H9 (cell line): ENCODE data around the gene AMER2. TPM values are rescaled to one million over a fixed set of nuclear protein-coding genes. Genes with fewer than 3 reads are reported as not detected.

Experiments
- DNase-seq: peaks from one replicate; pipeline ENCODE4 v3.0.0-alpha.2; 2017
- H2AFZ ChIP-seq: one replicate; pipeline ENCODE4 v1.6.1; 2013; ENCODE audit warnings: mild to moderate bottlenecking, low read length, control low read depth, moderate library complexity
- H2AK5ac ChIP-seq: 2 replicates; pipeline ENCODE4 v1.6.1; 2013; ENCODE audit warnings: low read length, control low read depth, mixed read lengths; ENCODE audit not compliant: insufficient read length
- H2BK120ac ChIP-seq: one replicate; pipeline ENCODE4 v1.6.1; 2013; ENCODE audit warnings: low read depth, mild to moderate bottlenecking, low read length, control low read depth, inconsistent platforms; ENCODE audit not compliant: poor library complexity, severe bottlenecking
- H2BK12ac ChIP-seq: 2 replicates; pipeline ENCODE4 v1.6.1; 2013; ENCODE audit warnings: low read length, control low read depth, mixed read lengths, low read depth; ENCODE audit not compliant: insufficient read length
- H2BK15ac ChIP-seq: 2 replicates; pipeline ENCODE4 v1.6.1; 2013; ENCODE audit warnings: low read depth, low read length, control low read depth
- H2BK20ac ChIP-seq: one replicate; pipeline ENCODE4 v1.6.1; 2013; ENCODE audit warnings: low read depth, mild to moderate bottlenecking, low read length, control low read depth, inconsistent platforms; ENCODE audit not compliant: poor library complexity, severe bottlenecking
- H2BK5ac ChIP-seq: 2 replicates; pipeline ENCODE4 v1.6.1; 2013; ENCODE audit warnings: low read length, control low read depth, mixed read lengths; ENCODE audit not compliant: insufficient read length
- H3K14ac ChIP-seq: 2 replicates; pipeline ENCODE4 v1.6.1; 2013; ENCODE audit warnings: low read length, control low read depth; ENCODE audit not compliant: insufficient read depth
- H3K18ac ChIP-seq: 2 replicates; pipeline ENCODE4 v1.6.1; 2013; ENCODE audit warnings: low read depth, mild to moderate bottlenecking, mixed read lengths, low read length, control low read depth; ENCODE audit not compliant: insufficient read length
- H3K23ac ChIP-seq: 2 replicates; pipeline ENCODE4 v1.6.1; 2013; ENCODE audit warnings: low read length, control low read depth, mixed read lengths, low read depth; ENCODE audit not compliant: insufficient read length
- H3K23me2 ChIP-seq: 2 replicates; pipeline ENCODE4 v1.6.1; 2013; ENCODE audit warnings: low read depth, mild to moderate bottlenecking, mixed read lengths, low read length, control low read depth; ENCODE audit not compliant: insufficient read length, poor library complexity, severe bottlenecking
- H3K27ac ChIP-seq: 2 replicates; pipeline ENCODE4 v1.5.1; 2013; ENCODE audit warnings: low read length, control low read depth, mixed read lengths, low read depth; ENCODE audit not compliant: insufficient read length
- H3K27me3 ChIP-seq: 2 replicates; pipeline ENCODE4 v1.6.1; 2013; ENCODE audit warnings: low read length, control low read depth, inconsistent platforms; ENCODE audit not compliant: insufficient read depth
- H3K4ac ChIP-seq: 2 replicates; pipeline ENCODE4 v1.6.1; 2013; ENCODE audit warnings: low read depth, mild to moderate bottlenecking, control low read depth, inconsistent platforms, low read length, moderate library complexity
- H3K4me1 ChIP-seq: 2 replicates; pipeline ENCODE4 v1.6.1; 2013; ENCODE audit warnings: low read length, control low read depth, inconsistent platforms; ENCODE audit not compliant: insufficient read depth
- H3K4me2 ChIP-seq: 2 replicates; pipeline ENCODE4 v1.6.1; 2013; ENCODE audit warnings: low read length, control low read depth, mixed read lengths; ENCODE audit not compliant: insufficient read length, insufficient read depth
- H3K56ac ChIP-seq: 2 replicates; pipeline ENCODE4 v1.6.1; 2013; ENCODE audit warnings: low read depth, mild to moderate bottlenecking, mixed read lengths, low read length, control low read depth; ENCODE audit not compliant: insufficient read length
- H3K79me1 ChIP-seq: 2 replicates; pipeline ENCODE4 v1.6.1; 2013; ENCODE audit warnings: low read depth, mild to moderate bottlenecking, moderate library complexity, low read length, control low read depth, inconsistent platforms; ENCODE audit not compliant: insufficient read depth, poor library complexity, severe bottlenecking
- H3K79me2 ChIP-seq: 2 replicates; pipeline ENCODE4 v1.6.1; 2013; ENCODE audit warnings: low read length, control low read depth, inconsistent platforms; ENCODE audit not compliant: insufficient read depth
- H3K9ac ChIP-seq: 2 replicates; pipeline ENCODE4 v1.6.1; 2013; ENCODE audit warnings: low read length, control low read depth, mixed read lengths; ENCODE audit not compliant: insufficient read length; ENCODE audit errors: extremely low read depth
- H3K9me3 ChIP-seq: one replicate; pipeline ENCODE4 v1.6.1; 2013; ENCODE audit warnings: low read depth, low read length, inconsistent platforms; ENCODE audit not compliant: control insufficient read depth
- H3T11ph ChIP-seq: one replicate; pipeline ENCODE4 v1.6.1; 2013; ENCODE audit warnings: mild to moderate bottlenecking, low read length, control low read depth, inconsistent platforms
- H4K20me1 ChIP-seq: one replicate; pipeline ENCODE4 v1.6.1; 2013; ENCODE audit not compliant: control insufficient read depth, insufficient read length, insufficient read depth
- H4K5ac ChIP-seq: 2 replicates; pipeline ENCODE4 v1.6.1; 2013; ENCODE audit warnings: low read depth, mild to moderate bottlenecking, mixed read lengths, low read length, control low read depth; ENCODE audit not compliant: insufficient read length
- H4K8ac ChIP-seq: replicated peaks from 2 replicates; pipeline ENCODE4 v1.6.1; 2013; ENCODE audit warnings: low read length, control low read depth, mixed read lengths, low read depth; ENCODE audit not compliant: insufficient read length
- H4K91ac ChIP-seq: 2 replicates; pipeline ENCODE4 v1.6.1; 2013; ENCODE audit warnings: low read depth, mild to moderate bottlenecking, moderate library complexity, mixed read lengths, low read length, control low read depth; ENCODE audit not compliant: insufficient read length
- H3K27ac Mint-ChIP-seq, 3 experiments: 2 replicates in 2 of 3; 3 replicates in 1 of 3; pipeline ENCODE4 v1.8.0; 2020 to 2021; ENCODE audit warnings: mixed read lengths in 3 of 3, mild to moderate bottlenecking in 1 of 3, moderate library complexity in 1 of 3
- H3K27me3 Mint-ChIP-seq: 2 replicates; pipeline ENCODE4 v1.8.0; 2021; ENCODE audit warnings: low read depth, mild to moderate bottlenecking, moderate library complexity, mixed read lengths
- H3K36me3 Mint-ChIP-seq, 3 experiments: 2 replicates in 2 of 3; 3 replicates in 1 of 3; pipeline ENCODE4 v1.8.0; 2020 to 2021; ENCODE audit warnings: low read depth in 3 of 3, mixed read lengths in 3 of 3; ENCODE audit not compliant: insufficient read depth in 1 of 3
- H3K4me1 Mint-ChIP-seq, 2 experiments: 2 replicates each; pipeline ENCODE4 v1.8.0; 2020; ENCODE audit warnings: mixed read lengths in 2 of 2
- H3K4me3 Mint-ChIP-seq, 2 experiments: 2 replicates in 1 of 2; 3 replicates in 1 of 2; pipeline ENCODE4 v1.8.0; 2020 to 2021; ENCODE audit warnings: mild to moderate bottlenecking in 2 of 2, mixed read lengths in 2 of 2, moderate library complexity in 1 of 2
- H3K9me3 Mint-ChIP-seq, 2 experiments: 2 replicates in 1 of 2; 3 replicates in 1 of 2; pipeline ENCODE4 v1.8.0; 2020; ENCODE audit warnings: mild to moderate bottlenecking in 2 of 2, mixed read lengths in 2 of 2, moderate library complexity in 1 of 2
- WGBS: extraction: QIAGEN DNeasy Blood & Tissue Kit; methylation state at CpG from one replicate; pipeline ENCODE4 v1.1.7; 2013; ENCODE audit warnings: missing lambda C conversion rate, low lambda C conversion rate, mixed read lengths; ENCODE audit not compliant: insufficient read length; ENCODE audit errors: extremely low coverage; 5-methylcytosine and 5-hydroxymethylcytosine counted together
- total RNA-seq: library from RNA; stranded (reverse); gene quantifications from 2 replicates; pipeline ENCODE4 v1.2.1, GENCODE V29; 2021
- TF ChIP-seq, protein P1 (sequence below): fragments of 200-600 bp; sonication (generic); conservative IDR thresholded peaks from 3 replicates; pipeline ENCODE4 v1.8.0; 2021; ENCODE audit warnings: antibody characterized with exemption, mild to moderate bottlenecking

Gene AMER2
- total RNA-seq, 1 experiment from 2014 or later = 0.02 TPM

DNA sequence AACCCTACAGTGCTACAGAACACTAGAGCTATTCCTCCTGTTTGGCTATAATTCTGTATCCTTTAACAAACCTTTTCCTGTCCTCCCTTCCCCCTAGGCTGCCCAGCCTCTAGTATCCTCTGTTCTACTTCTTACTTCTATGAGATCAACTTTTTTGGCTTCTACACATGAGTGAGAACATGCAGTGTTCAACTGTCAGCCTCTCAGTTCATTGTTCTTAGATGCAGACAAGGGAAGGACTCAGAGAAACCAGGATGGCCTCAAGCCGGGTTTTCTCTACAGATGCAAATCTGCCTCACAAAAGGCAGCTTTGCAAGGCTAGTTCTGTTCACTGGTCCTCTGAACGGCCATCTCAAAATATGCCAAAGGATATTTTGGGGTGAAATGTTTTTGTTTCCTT is 18.4 kb downstream of the AMER2 start:
- Histone ChIP-seq H2BK120ac (no peak overlapping the region), H3K18ac (no peak overlapping the region), H3K14ac (no peak overlapping the region), H3K4me1 (peaks cover 10% of the 10 kb centered on the region; the same call in 1 of the 2 replicates), H3K27me3 (no peaks in the 10 kb centered on the region), H3K9ac (no peak overlapping the region), H2BK12ac (no peak overlapping the region), H3K56ac (no peak overlapping the region), H3K27ac (no peak overlapping the region), H3K4me2 (no peak overlapping the region), H4K91ac (no peak overlapping the region), H3K79me2 (no peaks in the 10 kb centered on the region), H2AFZ (no peak overlapping the region), H4K8ac (no peak overlapping the region), H3K79me1 (no peaks in the 10 kb centered on the region), H2AK5ac (no peak overlapping the region), H2BK5ac (no peak overlapping the region), H4K5ac (no peak overlapping the region), H4K20me1 (no peaks in the 10 kb centered on the region), H3K9me3 (no peaks in the 10 kb centered on the region), H2BK20ac (no peak overlapping the region), H3T11ph (no peak overlapping the region), H3K23ac (no peak overlapping the region), H3K23me2 (no peaks in the 10 kb centered on the region), H3K4ac (no peak overlapping the region), H2BK15ac (no peak overlapping the region)
- TF ChIP-seq, protein P1, sequence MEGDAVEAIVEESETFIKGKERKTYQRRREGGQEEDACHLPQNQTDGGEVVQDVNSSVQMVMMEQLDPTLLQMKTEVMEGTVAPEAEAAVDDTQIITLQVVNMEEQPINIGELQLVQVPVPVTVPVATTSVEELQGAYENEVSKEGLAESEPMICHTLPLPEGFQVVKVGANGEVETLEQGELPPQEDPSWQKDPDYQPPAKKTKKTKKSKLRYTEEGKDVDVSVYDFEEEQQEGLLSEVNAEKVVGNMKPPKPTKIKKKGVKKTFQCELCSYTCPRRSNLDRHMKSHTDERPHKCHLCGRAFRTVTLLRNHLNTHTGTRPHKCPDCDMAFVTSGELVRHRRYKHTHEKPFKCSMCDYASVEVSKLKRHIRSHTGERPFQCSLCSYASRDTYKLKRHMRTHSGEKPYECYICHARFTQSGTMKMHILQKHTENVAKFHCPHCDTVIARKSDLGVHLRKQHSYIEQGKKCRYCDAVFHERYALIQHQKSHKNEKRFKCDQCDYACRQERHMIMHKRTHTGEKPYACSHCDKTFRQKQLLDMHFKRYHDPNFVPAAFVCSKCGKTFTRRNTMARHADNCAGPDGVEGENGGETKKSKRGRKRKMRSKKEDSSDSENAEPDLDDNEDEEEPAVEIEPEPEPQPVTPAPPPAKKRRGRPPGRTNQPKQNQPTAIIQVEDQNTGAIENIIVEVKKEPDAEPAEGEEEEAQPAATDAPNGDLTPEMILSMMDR = no peak
- Mint-ChIP-seq H3K9me3 (peaks cover under 1 to 4% of the 10 kb centered on the region in 2 experiments; a peak in 1 of 5 replicates), H3K36me3 (peaks cover 0 to 5% (median 0%) of the 10 kb centered on the region in 3 experiments; a peak in 2 of 7 replicates), H3K4me1 (peaks cover 40 to 45% of the 10 kb centered on the region in 2 experiments), H3K27ac (peak overlapping the region in 1 of 3 experiments; percentile 89; a peak in 3 of 7 replicates), H3K27me3 (peaks cover 3% of the 10 kb centered on the region; the same call in 1 of the 2 replicates), H3K4me3 (peak overlapping the region in 1 of 2 experiments; percentile 30; a peak in 2 of 5 replicates)
- no CpG with 5 or more reads among the region's 2 CpGs for WGBS
- no peak for DNase-seq
